ENCODE results near the gene VAMP2.
A peak's percentile ranks its signal among the peaks of the same experiment; 100 is the strongest.
"Not testable (repeated sequence)": the region's sequence is repeated elsewhere in the genome, so short reads cannot be mapped to it uniquely, and the experiment has no call there.

The VAMP2 gene

GRCh38 chr17:8176197-8176940 is 13.6 kb upstream of the VAMP2 start, which contains the start of gene TMEM107:
Gene TMEM107, minus strand, starts transcription at chr17:8176380. Its CDS starts 94 bp downstream, at chr17:8176286.
- peak; percentile 77 for DNase-seq (ENCODE audit: low read depth)
- TF ChIP-seq CTCF (conservative IDR thresholded peaks at IDR 0.05; ENCODE audit: control insufficient read depth, insufficient read depth, low read depth, low read length) = no peak

GRCh38 chr17:8175795-8176196 is 13.0 kb upstream of the VAMP2 start:
- no peak for TF ChIP-seq CTCF (conservative IDR thresholded peaks at IDR 0.05; ENCODE audit: control insufficient read depth, insufficient read depth, low read depth, low read length)
- no peak for DNase-seq (ENCODE audit: low read depth)
- H3K4me3 ChIP-seq (ENCODE audit: control insufficient read depth, low read depth, low read length) = peak overlapping the region; percentile 77

More at GRCh38 chr17:8176197-8176940, 13.6 kb upstream of the VAMP2 start, which contains the start of gene TMEM107:
- H3K4me3 ChIP-seq (ENCODE audit: control insufficient read depth, low read depth, low read length) = peak within 1 kb of the TSS; percentile 77

GRCh38 chr17:8173871-8174322 is 11.1 kb upstream of the VAMP2 start:
- H3K4me3 ChIP-seq (ENCODE audit: control insufficient read depth, low read depth, low read length) = peak overlapping the region; percentile 46
- TF ChIP-seq CTCF (conservative IDR thresholded peaks at IDR 0.05; ENCODE audit: control insufficient read depth, insufficient read depth, low read depth, low read length) = no peak
- no peak for DNase-seq (ENCODE audit: low read depth)

GRCh38 chr17:8173056-8173870 is 10.5 kb upstream of the VAMP2 start:
- TF ChIP-seq CTCF (conservative IDR thresholded peaks at IDR 0.05; ENCODE audit: control insufficient read depth, insufficient read depth, low read depth, low read length) = no peak
- H3K4me3 ChIP-seq (ENCODE audit: control insufficient read depth, low read depth, low read length) = peak overlapping the region; percentile 46
- DNase-seq (ENCODE audit: low read depth) = peak; percentile 99

- DNase-seq (ENCODE audit: low read depth); H3K4me3 ChIP-seq (ENCODE audit: control insufficient read depth, low read depth, low read length): not testable (repeated sequence)
Observed at GRCh38 chr17:8170186-8170585, 7.4 kb upstream of the VAMP2 start.

GRCh38 chr17:8167526-8167925 is 4.8 kb upstream of the VAMP2 start:
- no peak for TF ChIP-seq CTCF (conservative IDR thresholded peaks at IDR 0.05; ENCODE audit: control insufficient read depth, insufficient read depth, low read depth, low read length)
- DNase-seq (ENCODE audit: low read depth) = no peak
- H3K4me3 ChIP-seq (ENCODE audit: control insufficient read depth, low read depth, low read length) = no peak overlapping the region

GRCh38 chr17:8166731-8167130 is 4.0 kb upstream of the VAMP2 start:
- H3K4me3 ChIP-seq (ENCODE audit: control insufficient read depth, low read depth, low read length) = no peak overlapping the region
- no peak for DNase-seq (ENCODE audit: low read depth)
- no peak for TF ChIP-seq CTCF (conservative IDR thresholded peaks at IDR 0.05; ENCODE audit: control insufficient read depth, insufficient read depth, low read depth, low read length)

All from fibroblast of mammary gland (primary cell).